H7 (cell line): ENCODE data around the gene EXOC7. TPM values are rescaled to one million over a fixed set of nuclear protein-coding genes. Genes with fewer than 3 reads are reported as not detected.
A peak's percentile ranks its signal among the peaks of the same experiment; 100 is the strongest.

ENCODE experiments used
- DNase-seq: peaks from one replicate; pipeline ENCODE4 v3.0.0; 2012
- H3K27me3 ChIP-seq: 2 replicates; pipeline ENCODE4 v1.6.0; 2011; ENCODE audit warnings: mild to moderate bottlenecking, low read length; ENCODE audit not compliant: control insufficient read depth, insufficient read depth
- H3K36me3 ChIP-seq: replicated peaks from 2 replicates; pipeline ENCODE4 v1.5.1; 2011; ENCODE audit warnings: low read length; ENCODE audit not compliant: control insufficient read depth, insufficient read depth
- H3K4me3 ChIP-seq: 2 replicates; pipeline ENCODE4 v1.5.1; 2011; ENCODE audit warnings: low read depth, mild to moderate bottlenecking, control low read depth, low read length, moderate library complexity; ENCODE audit not compliant: insufficient read depth
- total RNA-seq: library from RNA; depleted of rRNA; stranded (reverse); fragments of >200 nt; shearing (Covaris generic); gene quantifications from 2 replicates; pipeline ENCODE4 v1.2.3, GENCODE V29; 2014

The EXOC7 gene
- total RNA-seq, 1 experiment from 2014 or later, result 87.7 TPM

- peak; percentile 66 for DNase-seq
- Histone ChIP-seq H3K36me3 (no peaks in the 10 kb centered on the region), H3K27me3 (peaks cover 55% of the 10 kb centered on the region), H3K4me3 (peak overlapping the region; percentile 55)
Measured at GRCh38 chr17:76142039-76142584, 38.5 kb upstream of the EXOC7 start.

- peak; percentile 99 for DNase-seq
- H3K27me3 ChIP-seq, result peaks cover 61% of the 10 kb centered on the region
- H3K4me3 ChIP-seq, result peak within 1 kb of the TSS; percentile 55
- no peaks in the 10 kb centered on the region for H3K36me3 ChIP-seq
Measured at GRCh38 chr17:76141212-76142038, 37.8 kb upstream of the EXOC7 start, which contains the start of gene FOXJ1. FOXJ1 (minus strand) TSS chr17:76141245; CDS start chr17:76140395, 850 bp downstream.

- Histone ChIP-seq H3K4me3 (peak overlapping the region; percentile 55), H3K36me3 (no peaks in the 10 kb centered on the region), H3K27me3 (peaks cover 68% of the 10 kb centered on the region)
- DNase-seq, result peak; percentile 73
Measured at GRCh38 chr17:76140661-76141211, 37.1 kb upstream of the EXOC7 start.

- Histone ChIP-seq H3K36me3 (no peaks in the 10 kb centered on the region), H3K4me3 (peak overlapping the region; percentile 55), H3K27me3 (peaks cover 73% of the 10 kb centered on the region)
- DNase-seq, result peak; percentile 85
Measured at GRCh38 chr17:76139801-76140660, 36.4 kb upstream of the EXOC7 start.

- Histone ChIP-seq H3K4me3 (peak overlapping the region; percentile 55), H3K36me3 (no peaks in the 10 kb centered on the region), H3K27me3 (peaks cover 74% of the 10 kb centered on the region)
- peak; percentile 66 for DNase-seq
Measured at GRCh38 chr17:76138896-76139752, 35.5 kb upstream of the EXOC7 start.

- peak; percentile 90 for DNase-seq
- Histone ChIP-seq H3K27me3 (peaks cover 71% of the 10 kb centered on the region), H3K4me3 (peak overlapping the region; percentile 22; the same call in 1 of the 2 replicates)
Measured at GRCh38 chr17:76138234-76138895, 34.8 kb upstream of the EXOC7 start.

GRCh38 chr17:76137351-76138233 is 34.0 kb upstream of the EXOC7 start:
- Histone ChIP-seq H3K36me3 (no peaks in the 10 kb centered on the region), H3K4me3 (peak overlapping the region; percentile 22; the same call in 1 of the 2 replicates), H3K27me3 (peaks cover 71% of the 10 kb centered on the region)
- peak; percentile 83 for DNase-seq

More at GRCh38 chr17:76138234-76138895, 34.8 kb upstream of the EXOC7 start:
- no peaks in the 10 kb centered on the region for H3K36me3 ChIP-seq

GRCh38 chr17:76137001-76137350 is 33.4 kb upstream of the EXOC7 start:
- DNase-seq, result no peak
- H3K27me3 ChIP-seq, result peaks cover 69% of the 10 kb centered on the region
- H3K36me3 ChIP-seq, result no peaks in the 10 kb centered on the region
- no peak overlapping the region for H3K4me3 ChIP-seq

- Histone ChIP-seq H3K4me3 (no peak overlapping the region), H3K27me3 (peaks cover 69% of the 10 kb centered on the region), H3K36me3 (no peaks in the 10 kb centered on the region)
- DNase-seq, result peak; percentile 86
Measured at GRCh38 chr17:76136276-76137000, 32.9 kb upstream of the EXOC7 start.

GRCh38 chr17:76135810-76136188 is 32.2 kb upstream of the EXOC7 start:
- DNase-seq, result peak; percentile 80
- Histone ChIP-seq H3K4me3 (peak overlapping the region; percentile 16; the same call in 1 of the 2 replicates), H3K36me3 (no peaks in the 10 kb centered on the region), H3K27me3 (peaks cover 73% of the 10 kb centered on the region)

- peak overlapping the region; percentile 16; the same call in 1 of the 2 replicates for H3K4me3 ChIP-seq
- peaks cover 73% of the 10 kb centered on the region for H3K27me3 ChIP-seq
- no peaks in the 10 kb centered on the region for H3K36me3 ChIP-seq
- DNase-seq, result peak; percentile 88
Measured at GRCh38 chr17:76134911-76135809, 31.6 kb upstream of the EXOC7 start.
